Measurements from ENCODE around the gene UCN2.

Gene UCN2

GRCh38 chr3:48556796-48557626 is 6.6 kb downstream of the UCN2 start, which contains the start of gene PFKFB4:
Gene PFKFB4, minus strand, starts transcription at chr3:48556803. Its CDS starts 26 bp downstream, at chr3:48556777.
- no peak for TF ChIP-seq ISL1 (CRISPR knock-in tag; IDR thresholded peaks at IDR 0.05)
- peak; percentile 92 for ATAC-seq

GRCh38 chr3:48555949-48556795 is 7.4 kb downstream of the UCN2 start:
- no peak for TF ChIP-seq PATZ1 (CRISPR knock-in tag; IDR thresholded peaks at IDR 0.05; ENCODE audit: borderline replicate concordance)
- TF ChIP-seq BACH2 (CRISPR knock-in tag; IDR thresholded peaks at IDR 0.05; ENCODE audit: borderline replicate concordance), result no peak
- no peak for ATAC-seq

GRCh38 chr3:48555231-48555948 is 8.2 kb downstream of the UCN2 start:
- TF ChIP-seq ZFP30 (CRISPR knock-in tag; IDR thresholded peaks at IDR 0.05) (no peak), TOX (CRISPR knock-in tag; IDR thresholded peaks at IDR 0.05; ENCODE audit: borderline replicate concordance) (no peak), ZNF565 (CRISPR knock-in tag; conservative IDR thresholded peaks at IDR 0.05; ENCODE audit: low read depth) (no peak), TSHZ2 (CRISPR knock-in tag; IDR thresholded peaks at IDR 0.05) (no peak)

GRCh38 chr3:48553886-48554845 is 9.4 kb downstream of the UCN2 start:
- no peak for ATAC-seq
- TF ChIP-seq PATZ1 (CRISPR knock-in tag; IDR thresholded peaks at IDR 0.05; ENCODE audit: borderline replicate concordance) (no peak), CSRNP3 (CRISPR knock-in tag; IDR thresholded peaks at IDR 0.05) (no peak), CREB5 (CRISPR knock-in tag; IDR thresholded peaks at IDR 0.05; ENCODE audit: low read depth) (no peak), ZNF565 (CRISPR knock-in tag; conservative IDR thresholded peaks at IDR 0.05; ENCODE audit: low read depth) (no peak), BACH2 (CRISPR knock-in tag; IDR thresholded peaks at IDR 0.05; ENCODE audit: borderline replicate concordance) (no peak), TOX (CRISPR knock-in tag; IDR thresholded peaks at IDR 0.05; ENCODE audit: borderline replicate concordance) (no peak), ISL1 (CRISPR knock-in tag; IDR thresholded peaks at IDR 0.05) (no peak), ZFP3 (CRISPR knock-in tag; IDR thresholded peaks at IDR 0.05) (no peak), ARNTL (CRISPR knock-in tag; IDR thresholded peaks at IDR 0.05; ENCODE audit: borderline replicate concordance, low read depth) (no peak), TSHZ2 (CRISPR knock-in tag; IDR thresholded peaks at IDR 0.05) (no peak), PPARA (CRISPR knock-in tag; IDR thresholded peaks at IDR 0.05; ENCODE audit: borderline replicate concordance) (no peak), ZNF8 (CRISPR knock-in tag; IDR thresholded peaks at IDR 0.05) (no peak), ZFP30 (CRISPR knock-in tag; IDR thresholded peaks at IDR 0.05) (no peak), GLIS3 (CRISPR knock-in tag; IDR thresholded peaks at IDR 0.05) (no peak), TCF4 (CRISPR knock-in tag; IDR thresholded peaks at IDR 0.05; ENCODE audit: borderline replicate concordance) (no peak)

More at GRCh38 chr3:48555231-48555948, 8.2 kb downstream of the UCN2 start:
- no peak for ATAC-seq
